OCI-LY3 (cell line): Measurements from ENCODE around the gene NOL12.

Experiments used
- H2AFZ ChIP-seq: fragments of 200-600, 300-600 bp; shearing (Covaris generic); 2 replicates; pipeline ENCODE4 v1.6.0; 2014; ENCODE audit warnings: antibody characterized with exemption, low read depth, low read length
- H3K27ac ChIP-seq: fragments of 200-600, 300-600 bp; sonication (generic); 2 replicates; pipeline ENCODE4 v1.5.1; 2014; ENCODE audit warnings: mild to moderate bottlenecking, low read length, moderate library complexity, mixed read lengths
- H3K27me3 ChIP-seq: fragments of 200-600, 300-600 bp; sonication (generic); 2 replicates; pipeline ENCODE4 v1.6.1; 2014; ENCODE audit warnings: low read depth, low read length, mixed read lengths
- H3K36me3 ChIP-seq: fragments of 200-600, 300-600 bp; sonication (generic); replicated peaks from 2 replicates; pipeline ENCODE3; 2014; ENCODE audit warnings: low read depth, low read length, mixed read lengths
- H3K4me1 ChIP-seq: fragments of 300-600, 200-600 bp; sonication (generic); 2 replicates; pipeline ENCODE4 v1.6.1; 2014; ENCODE audit warnings: low read length, mixed read lengths
- H3K4me2 ChIP-seq: fragments of 200-600, 300-600 bp; sonication (generic); 2 replicates; pipeline ENCODE4 v1.6.1; 2014; ENCODE audit warnings: low read length, mixed read lengths
- H3K4me3 ChIP-seq: fragments of 300-600, 200-600 bp; sonication (generic); 2 replicates; pipeline ENCODE4 v1.5.1; 2014; ENCODE audit warnings: antibody characterized with exemption, mild to moderate bottlenecking, low read length, moderate library complexity
- H3K79me2 ChIP-seq: fragments of 300-600, 200-600 bp; shearing (Covaris generic); 2 replicates; pipeline ENCODE4 v1.6.1; 2014; ENCODE audit warnings: mild to moderate bottlenecking, low read length, mixed read lengths
- H3K9ac ChIP-seq: fragments of 300-600, 200-600 bp; shearing (Covaris generic); 2 replicates; pipeline ENCODE4 v1.6.0; 2014; ENCODE audit warnings: mild to moderate bottlenecking, low read length, moderate library complexity
- H3K9me3 ChIP-seq: fragments of 200-600, 300-600 bp; shearing (Covaris generic); 2 replicates; pipeline ENCODE4 v1.6.1; 2014; ENCODE audit warnings: low read length, mixed read lengths; ENCODE audit not compliant: insufficient read depth
- H4K20me1 ChIP-seq: fragments of 200-600, 300-600 bp; sonication (generic); 2 replicates; pipeline ENCODE4 v1.6.1; 2016; ENCODE audit warnings: low read length, mixed read lengths; ENCODE audit not compliant: insufficient read depth
- CTCF ChIP-seq: fragments of 200-600, 300-600 bp; sonication (generic); IDR thresholded peaks from 2 replicates; pipeline ENCODE4 v1.5.1; 2014; ENCODE audit warnings: antibody characterized with exemption, low read length, low read depth
- EZH2phosphoT487 ChIP-seq: fragments of 200-600 bp; shearing (Covaris generic); IDR thresholded peaks from 2 replicates; pipeline ENCODE4 v1.6.1; 2018; ENCODE audit warnings: antibody characterized with exemption, mixed run types, low read depth

Gene NOL12

DNA sequence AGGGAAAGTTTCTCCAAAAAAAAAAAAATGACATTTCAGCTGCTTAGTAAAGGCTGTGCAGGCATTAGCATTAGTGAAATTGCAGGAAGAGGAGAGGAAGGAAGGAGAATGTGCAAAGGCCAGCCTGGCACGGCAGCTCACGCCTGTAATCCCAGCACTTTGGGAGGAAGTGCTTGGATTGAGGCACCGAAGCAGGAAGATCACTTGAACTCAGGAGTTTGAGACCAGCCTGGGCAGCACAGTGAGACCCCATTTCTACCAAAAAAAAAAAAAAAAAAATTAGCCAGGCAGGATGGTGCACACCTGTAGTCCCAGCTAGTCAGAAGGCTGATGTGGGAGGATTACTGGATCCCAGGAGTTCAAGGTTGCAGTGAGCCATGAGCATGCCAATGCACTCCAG lies 18.5 kb downstream of the NOL12 start:
- Histone ChIP-seq H3K27me3 (no peaks in the 10 kb centered on the region), H3K9ac (no peak overlapping the region), H3K9me3 (no peaks in the 10 kb centered on the region), H4K20me1 (no peaks in the 10 kb centered on the region), H3K27ac (no peak overlapping the region), H3K4me3 (no peak overlapping the region), H3K79me2 (no peaks in the 10 kb centered on the region), H3K4me2 (no peak overlapping the region), H2AFZ (no peak overlapping the region), H3K4me1 (no peaks in the 10 kb centered on the region), H3K36me3 (no peaks in the 10 kb centered on the region)
- no peak for TF ChIP-seq EZH2phosphoT487
- TF ChIP-seq CTCF = no peak

DNA sequence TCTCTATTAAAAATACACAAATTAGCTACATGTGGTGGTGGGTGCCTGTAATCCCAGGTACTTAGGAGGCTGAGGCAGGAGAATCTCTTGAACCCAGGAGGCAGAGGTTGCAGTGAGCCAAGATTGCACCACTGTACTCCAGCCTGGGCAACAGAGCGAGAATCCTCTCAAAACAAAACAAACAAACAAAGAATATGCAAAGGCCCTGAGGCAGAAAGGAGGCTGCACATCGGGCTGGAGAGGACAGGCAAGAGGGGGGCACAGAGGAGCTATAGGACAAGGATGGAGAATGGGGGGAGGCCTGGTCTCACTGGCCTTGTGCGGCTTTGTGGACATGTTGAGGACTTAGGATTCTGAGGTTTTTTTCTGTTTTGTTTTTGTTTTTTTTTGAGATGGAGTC lies 19.1 kb downstream of the NOL12 start:
- no peaks in the 10 kb centered on the region for H3K27me3 ChIP-seq
- no peak overlapping the region for H2AFZ ChIP-seq
- no peaks in the 10 kb centered on the region for H3K9me3 ChIP-seq
- no peak overlapping the region for H3K4me3 ChIP-seq
- H3K4me1 ChIP-seq = no peaks in the 10 kb centered on the region
- no peak for TF ChIP-seq CTCF
- no peak for TF ChIP-seq EZH2phosphoT487
- H3K36me3 ChIP-seq = no peaks in the 10 kb centered on the region
- no peak overlapping the region for H3K9ac ChIP-seq
- H3K4me2 ChIP-seq = no peak overlapping the region
- H3K79me2 ChIP-seq = no peaks in the 10 kb centered on the region
- H3K27ac ChIP-seq = no peak overlapping the region
- H4K20me1 ChIP-seq = no peaks in the 10 kb centered on the region

- Histone ChIP-seq H3K9ac (no peak overlapping the region), H3K36me3 (no peaks in the 10 kb centered on the region), H3K27ac (no peak overlapping the region), H4K20me1 (no peaks in the 10 kb centered on the region), H3K4me2 (no peak overlapping the region), H3K4me3 (no peak overlapping the region), H3K79me2 (no peaks in the 10 kb centered on the region), H3K27me3 (no peaks in the 10 kb centered on the region), H3K9me3 (no peaks in the 10 kb centered on the region), H2AFZ (no peak overlapping the region), H3K4me1 (no peaks in the 10 kb centered on the region)
- TF ChIP-seq CTCF = no peak
- no peak for TF ChIP-seq EZH2phosphoT487
Measured at GRCh38 chr22:37708580-37709444, 22.7 kb downstream of the NOL12 start.

DNA sequence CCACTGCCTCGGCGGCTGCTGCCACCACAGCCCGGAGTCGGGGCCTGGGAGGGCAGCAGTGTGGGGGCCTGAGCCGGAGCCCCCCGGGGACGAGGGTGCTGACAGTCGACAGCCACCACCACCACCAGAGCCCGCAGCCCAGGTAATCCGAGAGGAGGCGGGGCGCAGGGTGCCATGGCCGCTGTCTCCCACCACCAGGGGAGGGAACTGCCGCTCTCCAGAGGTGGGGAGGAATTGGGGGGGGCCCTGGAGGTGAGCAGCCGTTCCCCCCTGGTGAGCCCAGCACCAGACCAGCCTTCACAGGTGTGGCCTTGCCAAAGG lies 23.3 kb downstream of the NOL12 start:
- Histone ChIP-seq H3K4me3 (no peak overlapping the region), H3K27me3 (no peaks in the 10 kb centered on the region), H3K4me1 (no peaks in the 10 kb centered on the region), H3K27ac (no peak overlapping the region), H4K20me1 (no peaks in the 10 kb centered on the region), H3K4me2 (no peak overlapping the region), H3K9me3 (no peaks in the 10 kb centered on the region), H3K9ac (no peak overlapping the region), H3K36me3 (no peaks in the 10 kb centered on the region), H3K79me2 (no peaks in the 10 kb centered on the region), H2AFZ (no peak overlapping the region)
- TF ChIP-seq CTCF = no peak
- TF ChIP-seq EZH2phosphoT487 = no peak
